GM10248 (cell line): ENCODE measurements around the gene NPSR1.

Source experiments
- CTCF ChIA-PET: fragments of 300-600 bp; sonication (Branson Sonifier 250); formaldehyde crosslinking; extraction: SDS; loops from one replicate; lab custom pipeline; 2021; ENCODE audit warnings: antibody characterized with exemption; lab: Yijun Ruan, JAX
- POLR2A ChIA-PET: fragments of 350-650 bp; sonication (Branson Sonifier 250); formaldehyde crosslinking; extraction: SDS; loops from one replicate; lab custom pipeline; 2020; ENCODE audit warnings: antibody characterized with exemption; lab: Yijun Ruan, JAX
- DNase-seq: peaks from one replicate; pipeline ENCODE4 v3.0.0; 2012; ENCODE audit errors: extremely low spot score
- CTCF ChIP-seq: IDR thresholded peaks from 2 replicates; pipeline ENCODE4 v1.5.1; 2012; ENCODE audit warnings: mild to moderate bottlenecking, low read depth; ENCODE audit errors: extremely low read depth, missing control alignments, control extremely low read depth

NPSR1 gene

GRCh38 chr7:34835901-34836600 lies 178.0 kb downstream of the NPSR1 start:
- no peak for DNase-seq
- no peak for TF ChIP-seq CTCF
- CTCF ChIA-PET, result interaction anchor here (1.2 to 1.6 kb wide), 7 partner anchors 10 to 515 kb away, joined by 3 to 7 read pairs (median 4); no protein-coding TSS in a partner anchor
- POLR2A ChIA-PET, result no interaction called here

GRCh38 chr7:34837316-34837715 lies 179.3 kb downstream of the NPSR1 start:
- DNase-seq, result no peak
- ChIA-PET POLR2A (no interaction called here), CTCF (interaction anchor here (1.2 to 1.4 kb wide), 3 partner anchors 11 to 25 kb away, joined by 3 to 4 read pairs (median 3); no protein-coding TSS in a partner anchor)
- no peak for TF ChIP-seq CTCF

GRCh38 chr7:34837801-34838201 lies 179.8 kb downstream of the NPSR1 start:
- CTCF ChIA-PET, result interaction anchor here (0.8 to 1.5 kb wide), 3 partner anchors 9 to 24 kb away, joined by 3 to 7 read pairs (median 4); no protein-coding TSS in a partner anchor
- DNase-seq, result no peak
- no peak for TF ChIP-seq CTCF
- POLR2A ChIA-PET, result no interaction called here

- POLR2A ChIA-PET, result no interaction called here
- CTCF ChIA-PET, result interaction anchor here (0.8 to 1.5 kb wide), 2 partner anchors 9 to 14 kb away, joined by 4 to 7 read pairs; no protein-coding TSS in a partner anchor
- no peak for DNase-seq
- no peak for TF ChIP-seq CTCF
Observed at GRCh38 chr7:34838329-34838728, 180.3 kb downstream of the NPSR1 start.

- POLR2A ChIA-PET, result no interaction called here
- no peak for TF ChIP-seq CTCF
- CTCF ChIA-PET, result interaction anchor here (1.2 to 1.3 kb wide), 2 partner anchors 11 to 15 kb away, joined by 3 to 5 read pairs; no protein-coding TSS in a partner anchor
- DNase-seq, result no peak
Observed at GRCh38 chr7:34839645-34840044, 181.6 kb downstream of the NPSR1 start.

GRCh38 chr7:34840176-34840785 lies 182.3 kb downstream of the NPSR1 start:
- no peak for DNase-seq
- ChIA-PET POLR2A (no interaction called here), CTCF (interaction anchor here (1.2 kb wide), 1 partner anchor 11 kb away, joined by 3 read pairs; no protein-coding TSS in a partner anchor)
- no peak for TF ChIP-seq CTCF
